H1 (cell line): ENCODE measurements around the gene NDUFA11. TPM values are rescaled to one million over a fixed set of nuclear protein-coding genes. Genes with fewer than 3 reads are reported as not detected.

Experiments
- CBX5 ChIP-seq: fragments of 300-800, 300-1000 bp; sonication (generic); IDR thresholded peaks from 2 replicates; pipeline ENCODE4 v1.7.1; 2016; ENCODE audit warnings: antibody characterized with exemption, low read length, low read depth
- EGR1 ChIP-seq: IDR thresholded peaks from 2 replicates; pipeline ENCODE4 v1.6.1; 2011; ENCODE audit warnings: low read depth, low read length, borderline replicate concordance
- EZH2 ChIP-seq: fragments of 200-600 bp; sonication (generic); IDR thresholded peaks from 2 replicates; pipeline ENCODE4 v1.7.1; 2012; ENCODE audit warnings: low read depth, mild to moderate bottlenecking, moderate library complexity, low read length, inconsistent platforms; ENCODE audit not compliant: severe bottlenecking
- KDM5A ChIP-seq: fragments of 200-600 bp; IDR thresholded peaks from 2 replicates; pipeline ENCODE4 v1.7.1; 2012; ENCODE audit warnings: mild to moderate bottlenecking, low read length, inconsistent platforms, mixed read lengths
- RNF2 ChIP-seq: fragments of 200-900, 300-1000 bp; sonication (generic); IDR thresholded peaks from 2 replicates; pipeline ENCODE4 v1.7.1; 2016; ENCODE audit warnings: borderline replicate concordance, low read depth, mild to moderate bottlenecking, antibody characterized with exemption, low read length; ENCODE audit not compliant: poor library complexity, severe bottlenecking; ENCODE audit errors: missing control alignments
- SAP30 ChIP-seq: fragments of 300-600 bp; sonication (generic); IDR thresholded peaks from 2 replicates; pipeline ENCODE4 v1.7.1; 2012; ENCODE audit warnings: low read length, moderate library complexity, mild to moderate bottlenecking, inconsistent platforms; ENCODE audit not compliant: insufficient read depth, insufficient replicate concordance
- SIN3A ChIP-seq, 2 experiments: IDR thresholded peaks in 1 of 2; conservative IDR thresholded peaks in 1 of 2; 2 replicates each; pipeline ENCODE4 v1.6.1; 2011 to 2012; ENCODE audit warnings: low read length in 2 of 2, improper control_type of control experiment in 1 of 2, low read depth in 1 of 2, mild to moderate bottlenecking in 1 of 2
- TEAD4 ChIP-seq: IDR thresholded peaks from 2 replicates; pipeline ENCODE4 v1.6.1; 2012; ENCODE audit warnings: low read depth, low read length, inconsistent platforms, mixed read lengths
- polyA plus RNA-seq, 7 experiments: library from polyadenylated mRNA; depleted of rRNA in 3 of 7; stranded (reverse) in 5 of 7; unstranded in 2 of 7; fragments of >200 nt in 5 of 7; fragments of 200-250 nt in 2 of 7; gene quantifications; 1 replicate in 5 of 7; 2 replicates in 1 of 7; 4 replicates in 1 of 7; pipeline versions ENCODE4 v1.2.1 to v1.2.3, GENCODE V29; 2011 to 2013; ENCODE audit warnings: missing spikeins in 2 of 7, mixed read lengths in 2 of 7
- total RNA-seq: library from RNA; stranded (reverse); fragmentation: NEBNext Ultra II Directional; extraction: Animal tissue kit (Norgen Biotek cat#: 25700); gene quantifications from 2 replicates; pipeline ENCODE4 v1.2.1, GENCODE V29; 2021
- TF ChIP-seq, protein P1 (sequence below): fragments of 300-600 bp; sonication (generic); IDR thresholded peaks from 2 replicates; pipeline ENCODE4 v1.7.1; 2012; ENCODE audit warnings: low read length, moderate library complexity, mild to moderate bottlenecking, inconsistent platforms; ENCODE audit not compliant: insufficient replicate concordance

NDUFA11 gene
- total and polyA plus RNA-seq, 2 of the 8 experiments (the other 6 are each of a cell fraction or from before 2014, with no cell fraction given): 205 to 1,037 TPM

DNA sequence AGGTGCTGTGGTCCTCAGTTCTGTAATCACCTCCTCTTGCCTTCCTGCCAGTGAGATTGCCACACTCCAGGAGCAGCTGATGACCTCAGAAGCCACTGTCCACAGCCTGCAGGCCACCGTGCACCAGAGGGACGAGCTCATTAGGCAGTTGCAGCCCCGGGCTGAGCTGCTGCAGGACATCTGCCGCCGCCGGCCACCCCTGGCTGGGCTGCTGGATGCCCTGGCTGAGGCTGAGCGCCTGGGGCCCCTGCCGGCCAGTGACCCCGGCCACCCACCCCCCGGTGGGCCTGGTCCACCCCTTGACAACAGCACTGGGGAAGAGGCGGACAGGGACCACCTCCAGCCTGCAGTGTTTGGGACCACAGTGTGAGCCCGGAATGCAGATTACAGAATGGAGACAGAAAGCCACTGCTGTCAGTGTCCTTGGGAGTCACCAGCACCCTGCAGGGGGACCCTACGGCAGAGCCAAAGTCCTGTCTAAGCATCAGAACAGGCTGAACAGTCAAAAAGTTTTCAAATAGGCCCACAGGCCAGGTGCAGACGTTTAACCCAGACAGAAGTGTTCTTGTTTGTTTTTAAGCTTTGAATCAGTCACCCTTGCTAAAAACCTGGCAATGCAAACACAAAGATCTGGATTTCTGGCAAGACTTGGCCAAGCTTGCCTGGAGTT, 5.3 kb upstream of the NDUFA11 start (continued):
- TF ChIP-seq, protein P1, sequence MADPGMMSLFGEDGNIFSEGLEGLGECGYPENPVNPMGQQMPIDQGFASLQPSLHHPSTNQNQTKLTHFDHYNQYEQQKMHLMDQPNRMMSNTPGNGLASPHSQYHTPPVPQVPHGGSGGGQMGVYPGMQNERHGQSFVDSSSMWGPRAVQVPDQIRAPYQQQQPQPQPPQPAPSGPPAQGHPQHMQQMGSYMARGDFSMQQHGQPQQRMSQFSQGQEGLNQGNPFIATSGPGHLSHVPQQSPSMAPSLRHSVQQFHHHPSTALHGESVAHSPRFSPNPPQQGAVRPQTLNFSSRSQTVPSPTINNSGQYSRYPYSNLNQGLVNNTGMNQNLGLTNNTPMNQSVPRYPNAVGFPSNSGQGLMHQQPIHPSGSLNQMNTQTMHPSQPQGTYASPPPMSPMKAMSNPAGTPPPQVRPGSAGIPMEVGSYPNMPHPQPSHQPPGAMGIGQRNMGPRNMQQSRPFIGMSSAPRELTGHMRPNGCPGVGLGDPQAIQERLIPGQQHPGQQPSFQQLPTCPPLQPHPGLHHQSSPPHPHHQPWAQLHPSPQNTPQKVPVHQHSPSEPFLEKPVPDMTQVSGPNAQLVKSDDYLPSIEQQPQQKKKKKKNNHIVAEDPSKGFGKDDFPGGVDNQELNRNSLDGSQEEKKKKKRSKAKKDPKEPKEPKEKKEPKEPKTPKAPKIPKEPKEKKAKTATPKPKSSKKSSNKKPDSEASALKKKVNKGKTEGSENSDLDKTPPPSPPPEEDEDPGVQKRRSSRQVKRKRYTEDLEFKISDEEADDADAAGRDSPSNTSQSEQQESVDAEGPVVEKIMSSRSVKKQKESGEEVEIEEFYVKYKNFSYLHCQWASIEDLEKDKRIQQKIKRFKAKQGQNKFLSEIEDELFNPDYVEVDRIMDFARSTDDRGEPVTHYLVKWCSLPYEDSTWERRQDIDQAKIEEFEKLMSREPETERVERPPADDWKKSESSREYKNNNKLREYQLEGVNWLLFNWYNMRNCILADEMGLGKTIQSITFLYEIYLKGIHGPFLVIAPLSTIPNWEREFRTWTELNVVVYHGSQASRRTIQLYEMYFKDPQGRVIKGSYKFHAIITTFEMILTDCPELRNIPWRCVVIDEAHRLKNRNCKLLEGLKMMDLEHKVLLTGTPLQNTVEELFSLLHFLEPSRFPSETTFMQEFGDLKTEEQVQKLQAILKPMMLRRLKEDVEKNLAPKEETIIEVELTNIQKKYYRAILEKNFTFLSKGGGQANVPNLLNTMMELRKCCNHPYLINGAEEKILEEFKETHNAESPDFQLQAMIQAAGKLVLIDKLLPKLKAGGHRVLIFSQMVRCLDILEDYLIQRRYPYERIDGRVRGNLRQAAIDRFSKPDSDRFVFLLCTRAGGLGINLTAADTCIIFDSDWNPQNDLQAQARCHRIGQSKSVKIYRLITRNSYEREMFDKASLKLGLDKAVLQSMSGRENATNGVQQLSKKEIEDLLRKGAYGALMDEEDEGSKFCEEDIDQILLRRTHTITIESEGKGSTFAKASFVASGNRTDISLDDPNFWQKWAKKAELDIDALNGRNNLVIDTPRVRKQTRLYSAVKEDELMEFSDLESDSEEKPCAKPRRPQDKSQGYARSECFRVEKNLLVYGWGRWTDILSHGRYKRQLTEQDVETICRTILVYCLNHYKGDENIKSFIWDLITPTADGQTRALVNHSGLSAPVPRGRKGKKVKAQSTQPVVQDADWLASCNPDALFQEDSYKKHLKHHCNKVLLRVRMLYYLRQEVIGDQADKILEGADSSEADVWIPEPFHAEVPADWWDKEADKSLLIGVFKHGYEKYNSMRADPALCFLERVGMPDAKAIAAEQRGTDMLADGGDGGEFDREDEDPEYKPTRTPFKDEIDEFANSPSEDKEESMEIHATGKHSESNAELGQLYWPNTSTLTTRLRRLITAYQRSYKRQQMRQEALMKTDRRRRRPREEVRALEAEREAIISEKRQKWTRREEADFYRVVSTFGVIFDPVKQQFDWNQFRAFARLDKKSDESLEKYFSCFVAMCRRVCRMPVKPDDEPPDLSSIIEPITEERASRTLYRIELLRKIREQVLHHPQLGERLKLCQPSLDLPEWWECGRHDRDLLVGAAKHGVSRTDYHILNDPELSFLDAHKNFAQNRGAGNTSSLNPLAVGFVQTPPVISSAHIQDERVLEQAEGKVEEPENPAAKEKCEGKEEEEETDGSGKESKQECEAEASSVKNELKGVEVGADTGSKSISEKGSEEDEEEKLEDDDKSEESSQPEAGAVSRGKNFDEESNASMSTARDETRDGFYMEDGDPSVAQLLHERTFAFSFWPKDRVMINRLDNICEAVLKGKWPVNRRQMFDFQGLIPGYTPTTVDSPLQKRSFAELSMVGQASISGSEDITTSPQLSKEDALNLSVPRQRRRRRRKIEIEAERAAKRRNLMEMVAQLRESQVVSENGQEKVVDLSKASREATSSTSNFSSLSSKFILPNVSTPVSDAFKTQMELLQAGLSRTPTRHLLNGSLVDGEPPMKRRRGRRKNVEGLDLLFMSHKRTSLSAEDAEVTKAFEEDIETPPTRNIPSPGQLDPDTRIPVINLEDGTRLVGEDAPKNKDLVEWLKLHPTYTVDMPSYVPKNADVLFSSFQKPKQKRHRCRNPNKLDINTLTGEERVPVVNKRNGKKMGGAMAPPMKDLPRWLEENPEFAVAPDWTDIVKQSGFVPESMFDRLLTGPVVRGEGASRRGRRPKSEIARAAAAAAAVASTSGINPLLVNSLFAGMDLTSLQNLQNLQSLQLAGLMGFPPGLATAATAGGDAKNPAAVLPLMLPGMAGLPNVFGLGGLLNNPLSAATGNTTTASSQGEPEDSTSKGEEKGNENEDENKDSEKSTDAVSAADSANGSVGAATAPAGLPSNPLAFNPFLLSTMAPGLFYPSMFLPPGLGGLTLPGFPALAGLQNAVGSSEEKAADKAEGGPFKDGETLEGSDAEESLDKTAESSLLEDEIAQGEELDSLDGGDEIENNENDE: no peak
- TF ChIP-seq CBX5 (no peak), SIN3A (conservative IDR thresholded peaks at IDR 0.05 in 1 of 2, IDR thresholded peaks at IDR 0.05 in 1 of 2; ENCODE audit: low read depth in 1 of 2, low read length in 2 of 2) (no peak), RNF2 (no peak), TEAD4 (no peak), EGR1 (no peak), SAP30 (no peak), EZH2 (no peak), KDM5A (no peak)
